Upper lobe of right lung (tissue), 1 donor: ENCODE measurements around the gene MYH11. TPM values are rescaled to one million over a fixed set of nuclear protein-coding genes. Genes with fewer than 3 reads are reported as not detected.
"Not testable (repeated sequence)": the region's sequence is repeated elsewhere in the genome, so short reads cannot be mapped to it uniquely, and the experiment has no call there.

ENCODE experiments used
- ATAC-seq: fragments of 200-7000 bp; cut with Tn5 transposase; one replicate; pipeline ENCODE4 v1.9.1; 2020; ENCODE audit warnings: mild to moderate bottlenecking, moderate library complexity
- DNase-seq: peaks from one replicate; pipeline ENCODE4 v3.0.0-alpha.2; 2020
- H3K27ac ChIP-seq: fragments of 200-600 bp; one replicate; pipeline ENCODE4 v1.8.0; 2022
- H3K27me3 ChIP-seq: fragments of 200-600 bp; one replicate; pipeline ENCODE4 v1.8.0; 2022; ENCODE audit warnings: mild to moderate bottlenecking
- H3K36me3 ChIP-seq: fragments of 200-600 bp; one replicate; pipeline ENCODE4 v1.8.0; 2022
- H3K4me1 ChIP-seq: fragments of 200-600 bp; one replicate; pipeline ENCODE4 v1.8.0; 2022
- H3K4me3 ChIP-seq: fragments of 200-600 bp; one replicate; pipeline ENCODE4 v1.8.0; 2022; ENCODE audit warnings: mild to moderate bottlenecking
- H3K9me3 ChIP-seq: fragments of 200-600 bp; one replicate; pipeline ENCODE4 v1.8.0; 2022
- intact Hi-C: fragments of 100-400 bp; cut with DNase I; formaldehyde crosslinking; loops from one replicate; pipeline ENCODE4 v1.11.0; 2022
- total RNA-seq: library from RNA; stranded (reverse); fragmentation: NEBNext Ultra II Directional; extraction: Animal tissue kit (Norgen Biotek cat#: 25700); gene quantifications from one replicate; pipeline ENCODE4 v1.2.1, GENCODE V29; 2021
- TF ChIP-seq, protein P1 (sequence below): fragments of 200-600 bp; IDR thresholded peaks from one replicate; pipeline ENCODE4 v1.8.0; 2022; ENCODE audit warnings: antibody characterized with exemption
- donor health status: DM: no; HTN: yes; CAD: no; lungs with severe emphysema.

Gene MYH11
- total RNA-seq, 1 donor from 2014 or later, result 106 TPM

DNA sequence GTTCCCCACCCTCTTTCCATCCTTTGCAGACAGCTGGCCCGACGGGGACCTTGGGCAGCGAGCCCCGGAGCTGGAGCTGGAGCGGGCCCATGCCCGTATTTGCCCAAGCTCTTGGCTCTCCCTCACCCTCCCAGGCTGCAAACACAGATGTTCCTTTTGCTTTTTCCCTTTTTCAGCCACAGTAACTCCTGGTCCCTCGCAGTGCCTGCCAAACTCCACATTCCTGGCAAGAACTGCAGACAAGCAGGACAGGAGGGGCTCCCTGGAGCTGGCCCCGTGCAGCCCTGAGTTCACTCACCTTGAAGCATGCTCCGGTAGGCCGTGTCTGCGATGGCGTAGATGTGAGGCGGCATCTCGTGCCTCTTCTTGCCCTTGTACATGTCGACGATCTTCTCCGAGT lies 33.9 kb downstream of the MYH11 start:
- Histone ChIP-seq H3K36me3 (no peaks in the 10 kb centered on the region), H3K4me1 (no peaks in the 10 kb centered on the region), H3K27me3 (no peaks in the 10 kb centered on the region), H3K9me3 (no peaks in the 10 kb centered on the region), H3K27ac (no peak overlapping the region), H3K4me3 (no peak overlapping the region)
- intact Hi-C loops, result no loop called here
- TF ChIP-seq, protein P1, sequence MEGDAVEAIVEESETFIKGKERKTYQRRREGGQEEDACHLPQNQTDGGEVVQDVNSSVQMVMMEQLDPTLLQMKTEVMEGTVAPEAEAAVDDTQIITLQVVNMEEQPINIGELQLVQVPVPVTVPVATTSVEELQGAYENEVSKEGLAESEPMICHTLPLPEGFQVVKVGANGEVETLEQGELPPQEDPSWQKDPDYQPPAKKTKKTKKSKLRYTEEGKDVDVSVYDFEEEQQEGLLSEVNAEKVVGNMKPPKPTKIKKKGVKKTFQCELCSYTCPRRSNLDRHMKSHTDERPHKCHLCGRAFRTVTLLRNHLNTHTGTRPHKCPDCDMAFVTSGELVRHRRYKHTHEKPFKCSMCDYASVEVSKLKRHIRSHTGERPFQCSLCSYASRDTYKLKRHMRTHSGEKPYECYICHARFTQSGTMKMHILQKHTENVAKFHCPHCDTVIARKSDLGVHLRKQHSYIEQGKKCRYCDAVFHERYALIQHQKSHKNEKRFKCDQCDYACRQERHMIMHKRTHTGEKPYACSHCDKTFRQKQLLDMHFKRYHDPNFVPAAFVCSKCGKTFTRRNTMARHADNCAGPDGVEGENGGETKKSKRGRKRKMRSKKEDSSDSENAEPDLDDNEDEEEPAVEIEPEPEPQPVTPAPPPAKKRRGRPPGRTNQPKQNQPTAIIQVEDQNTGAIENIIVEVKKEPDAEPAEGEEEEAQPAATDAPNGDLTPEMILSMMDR, result no peak
- ATAC-seq, result peak; percentile 42
- DNase-seq, result peak; percentile 66

DNA sequence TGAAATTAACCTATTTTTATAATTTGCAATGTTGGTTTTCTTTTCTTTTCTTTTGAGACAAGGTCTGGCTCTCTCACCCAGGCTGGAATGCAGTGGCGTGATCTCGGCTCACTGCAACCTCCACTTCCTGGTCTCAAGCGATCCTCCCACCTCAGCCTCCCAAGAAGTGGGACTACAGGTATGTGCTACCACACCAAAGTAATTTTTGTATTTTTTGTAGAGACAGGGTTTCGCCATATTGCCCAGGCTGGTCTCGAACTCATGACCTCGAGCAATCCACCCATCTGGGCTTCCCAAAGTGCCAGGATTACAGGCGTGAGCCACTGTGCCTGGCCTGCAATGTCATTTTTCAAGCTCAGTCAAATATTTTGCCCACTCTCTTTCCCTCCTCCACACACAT lies 36.0 kb downstream of the MYH11 start:
- intact Hi-C loops, result no loop called here
- ATAC-seq (no peak), DNase-seq (no peak)
- H3K36me3 ChIP-seq, result no peaks in the 10 kb centered on the region
- no peaks in the 10 kb centered on the region for H3K4me1 ChIP-seq
- no peak overlapping the region for H3K27ac ChIP-seq
- no peaks in the 10 kb centered on the region for H3K9me3 ChIP-seq
- TF ChIP-seq, protein P1, result no peak
- H3K27me3 ChIP-seq, result no peaks in the 10 kb centered on the region
- H3K4me3 ChIP-seq, result no peak overlapping the region

DNA sequence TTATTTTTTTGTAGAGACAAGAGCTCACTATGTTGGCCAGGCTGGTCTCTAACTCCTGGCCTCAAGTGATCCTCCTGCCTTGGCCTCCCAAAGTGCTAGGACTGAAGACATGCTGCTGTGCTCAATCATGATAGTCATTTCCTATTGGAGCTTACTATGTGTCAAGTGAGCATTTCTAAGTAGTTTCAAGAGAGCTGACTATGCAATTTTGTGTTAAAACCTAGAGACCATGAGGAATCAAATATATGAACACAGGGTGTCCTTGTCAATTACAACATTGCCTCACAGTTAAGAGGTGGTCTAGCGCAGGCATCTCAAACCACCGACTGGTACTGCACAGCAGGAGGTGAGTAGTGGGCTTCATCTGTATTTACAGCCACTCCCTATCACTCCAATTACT lies 37.8 kb downstream of the MYH11 start:
- intact Hi-C loops, result no loop called here
- TF ChIP-seq, protein P1, result no peak
- H3K4me3 ChIP-seq, result no peak overlapping the region
- H3K9me3 ChIP-seq, result no peaks in the 10 kb centered on the region
- H3K4me1 ChIP-seq, result no peaks in the 10 kb centered on the region
- DNase-seq (no peak), ATAC-seq (no peak)
- H3K27ac ChIP-seq, result no peak overlapping the region
- H3K36me3 ChIP-seq, result no peaks in the 10 kb centered on the region
- H3K27me3 ChIP-seq, result no peaks in the 10 kb centered on the region

DNA sequence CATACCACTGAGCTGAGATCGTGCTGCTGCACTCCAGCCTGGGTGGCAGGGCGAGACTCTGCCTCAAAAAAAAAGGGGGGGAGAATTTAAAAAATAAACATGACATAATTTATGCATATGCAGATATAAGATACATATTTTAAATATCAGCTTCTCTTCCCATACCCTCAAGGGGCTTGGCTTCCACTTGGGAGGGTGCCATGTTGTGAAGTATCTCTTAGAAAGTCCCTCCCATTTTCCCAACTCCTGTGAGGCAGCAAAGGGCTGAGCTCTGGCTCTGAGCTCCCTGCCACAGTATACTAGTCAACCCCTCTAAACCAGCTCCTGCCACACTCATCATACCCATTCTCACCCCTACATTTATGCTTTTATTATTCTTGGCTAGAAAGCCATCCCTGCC lies 39.4 kb downstream of the MYH11 start:
- ATAC-seq, result no peak

DNA sequence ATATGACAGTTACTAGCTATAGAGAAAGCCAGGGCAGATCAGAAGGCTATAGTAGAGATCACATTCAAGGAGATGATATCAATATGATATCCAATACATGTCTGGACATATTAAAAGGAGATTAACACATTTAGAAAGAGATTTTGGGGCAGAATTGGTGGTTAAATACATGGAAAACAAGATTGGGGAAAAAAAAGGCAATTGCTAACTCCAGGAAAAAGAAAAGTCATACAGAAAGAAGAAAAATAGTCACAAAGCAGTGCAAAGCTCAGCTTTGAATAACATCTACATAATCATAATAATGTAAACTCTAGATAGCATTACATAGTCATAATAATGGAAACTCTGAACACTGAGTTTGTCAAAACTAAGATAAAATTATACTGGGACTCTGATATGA lies 40.6 kb downstream of the MYH11 start:
- intact Hi-C loops, result no loop called here
- TF ChIP-seq, protein P1, result no peak
- ATAC-seq (no peak), DNase-seq (no peak)
- Histone ChIP-seq H3K27me3 (no peaks in the 10 kb centered on the region), H3K36me3 (no peaks in the 10 kb centered on the region), H3K9me3 (no peaks in the 10 kb centered on the region), H3K27ac (no peak overlapping the region), H3K4me3 (no peak overlapping the region), H3K4me1 (peaks cover 9% of the 10 kb centered on the region)

More for the DNA sequence above, 39.4 kb downstream of the MYH11 start:
- Histone ChIP-seq H3K4me1 (no peaks in the 10 kb centered on the region), H3K36me3 (no peaks in the 10 kb centered on the region), H3K27ac (no peak overlapping the region), H3K9me3 (no peaks in the 10 kb centered on the region), H3K27me3 (no peaks in the 10 kb centered on the region), H3K4me3 (no peak overlapping the region)
- no peak for DNase-seq
- TF ChIP-seq, protein P1, result no peak
- intact Hi-C loops, result no loop called here

DNA sequence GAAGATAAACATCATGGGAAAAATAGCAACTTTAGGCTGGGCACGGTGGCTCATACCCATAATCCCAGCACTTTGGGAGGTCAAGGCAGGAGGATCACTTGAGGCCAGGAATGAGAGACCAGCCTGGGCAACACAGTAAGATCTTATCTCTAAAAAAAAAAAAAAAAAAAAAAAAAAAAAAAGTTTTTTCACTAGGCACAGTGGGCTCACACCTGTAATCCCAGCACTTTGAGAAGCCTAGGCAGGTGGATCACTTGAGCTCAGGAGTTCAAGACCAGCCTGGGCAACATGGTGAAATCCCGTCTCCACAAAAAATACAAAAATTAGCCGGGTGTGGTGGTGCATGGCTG lies 44.5 kb downstream of the MYH11 start:
- ATAC-seq, H3K36me3 ChIP-seq, H3K27me3 ChIP-seq, H3K27ac ChIP-seq, H3K9me3 ChIP-seq, DNase-seq, H3K4me3 ChIP-seq, intact Hi-C loops: not testable (repeated sequence)
- H3K4me1 ChIP-seq, result peaks cover 12% of the 10 kb centered on the region
